HG03060 (cell line): ENCODE data around the gene SCG3.

ENCODE experiments used
- ATAC-seq: cut with Tn5 transposase; IDR thresholded peaks from one replicate; pipeline ENCODE4 v1.9.1; 2021; ENCODE audit warnings: low read depth, moderate number of reproducible peaks; ENCODE audit not compliant: unreplicated experiment

Gene SCG3

GRCh38 chr15:51726302-51727073, 45.2 kb downstream of the SCG3 start:
- ATAC-seq: peak; percentile 79

GRCh38 chr15:51727141-51727897, 46.0 kb downstream of the SCG3 start:
- no peak for ATAC-seq

- peak; percentile 47 for ATAC-seq
These were observed 50.4 kb downstream of the SCG3 start for GRCh38 chr15:51731549-51732267.

- no peak for ATAC-seq
These were observed 51.3 kb downstream of the SCG3 start for GRCh38 chr15:51732646-51733045.

- ATAC-seq: no peak
These were observed 54.1 kb downstream of the SCG3 start for GRCh38 chr15:51735228-51736010.

GRCh38 chr15:51736069-51736468, 54.8 kb downstream of the SCG3 start:
- no peak for ATAC-seq

GRCh38 chr15:51736751-51737521, 55.6 kb downstream of the SCG3 start:
- ATAC-seq: no peak

- ATAC-seq: no peak
These were observed 56.4 kb downstream of the SCG3 start, which contains the start of gene LYSMD2 for GRCh38 chr15:51737522-51738305. LYSMD2 (minus strand) TSS chr15:51737655; CDS start chr15:51737622, 33 bp downstream.

- ATAC-seq: no peak
These were observed 57.2 kb downstream of the SCG3 start for GRCh38 chr15:51738553-51738952.

GRCh38 chr15:51739061-51739712, 57.9 kb downstream of the SCG3 start:
- ATAC-seq: no peak

GRCh38 chr15:51749307-51749706, 68.0 kb downstream of the SCG3 start:
- ATAC-seq: no peak

GRCh38 chr15:51750186-51750585, 68.9 kb downstream of the SCG3 start:
- ATAC-seq: no peak

- ATAC-seq: no peak
These were observed 69.7 kb downstream of the SCG3 start, which contains the start of gene TMOD2 for GRCh38 chr15:51750792-51751696. TMOD2 (plus strand) TSS chr15:51751597; CDS start chr15:51766442, 14,845 bp downstream.

GRCh38 chr15:51751697-51752683, 70.7 kb downstream of the SCG3 start:
- ATAC-seq: no peak

- no peak for ATAC-seq
These were observed 71.6 kb downstream of the SCG3 start for GRCh38 chr15:51752888-51753287.

- no peak for ATAC-seq
These were observed 73.0 kb downstream of the SCG3 start for GRCh38 chr15:51754267-51754666.
